ENCODE results near the gene AUNIP.
A peak's percentile ranks its signal among the peaks of the same experiment; 100 is the strongest.

GRCh38 chr1:25831569-25832196, 27.6 kb downstream of the AUNIP start:
- TF ChIP-seq CTCF (IDR thresholded peaks at IDR 0.05; ENCODE audit: insufficient read depth, low read length) (no peak), POLR2AphosphoS5 (IDR thresholded peaks at IDR 0.05; ENCODE audit: low read depth) (0 out of 2 replicates have a peak, but pooled peaks have one; percentile 19), GABPA (IDR thresholded peaks at IDR 0.05; ENCODE audit: low read depth) (0 out of 2 replicates have a peak, but pooled peaks have one; percentile 15), SPI1 (IDR thresholded peaks at IDR 0.05; ENCODE audit: borderline replicate concordance, low read depth) (no peak)
- TF ChIP-seq, protein P1, sequence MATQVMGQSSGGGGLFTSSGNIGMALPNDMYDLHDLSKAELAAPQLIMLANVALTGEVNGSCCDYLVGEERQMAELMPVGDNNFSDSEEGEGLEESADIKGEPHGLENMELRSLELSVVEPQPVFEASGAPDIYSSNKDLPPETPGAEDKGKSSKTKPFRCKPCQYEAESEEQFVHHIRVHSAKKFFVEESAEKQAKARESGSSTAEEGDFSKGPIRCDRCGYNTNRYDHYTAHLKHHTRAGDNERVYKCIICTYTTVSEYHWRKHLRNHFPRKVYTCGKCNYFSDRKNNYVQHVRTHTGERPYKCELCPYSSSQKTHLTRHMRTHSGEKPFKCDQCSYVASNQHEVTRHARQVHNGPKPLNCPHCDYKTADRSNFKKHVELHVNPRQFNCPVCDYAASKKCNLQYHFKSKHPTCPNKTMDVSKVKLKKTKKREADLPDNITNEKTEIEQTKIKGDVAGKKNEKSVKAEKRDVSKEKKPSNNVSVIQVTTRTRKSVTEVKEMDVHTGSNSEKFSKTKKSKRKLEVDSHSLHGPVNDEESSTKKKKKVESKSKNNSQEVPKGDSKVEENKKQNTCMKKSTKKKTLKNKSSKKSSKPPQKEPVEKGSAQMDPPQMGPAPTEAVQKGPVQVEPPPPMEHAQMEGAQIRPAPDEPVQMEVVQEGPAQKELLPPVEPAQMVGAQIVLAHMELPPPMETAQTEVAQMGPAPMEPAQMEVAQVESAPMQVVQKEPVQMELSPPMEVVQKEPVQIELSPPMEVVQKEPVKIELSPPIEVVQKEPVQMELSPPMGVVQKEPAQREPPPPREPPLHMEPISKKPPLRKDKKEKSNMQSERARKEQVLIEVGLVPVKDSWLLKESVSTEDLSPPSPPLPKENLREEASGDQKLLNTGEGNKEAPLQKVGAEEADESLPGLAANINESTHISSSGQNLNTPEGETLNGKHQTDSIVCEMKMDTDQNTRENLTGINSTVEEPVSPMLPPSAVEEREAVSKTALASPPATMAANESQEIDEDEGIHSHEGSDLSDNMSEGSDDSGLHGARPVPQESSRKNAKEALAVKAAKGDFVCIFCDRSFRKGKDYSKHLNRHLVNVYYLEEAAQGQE (IDR thresholded peaks at IDR 0.05; ENCODE audit: insufficient replicate concordance, low read depth), result no peak
